ENCODE measurements around the gene MINDY4.
"Not testable (repeated sequence)": the region's sequence is repeated elsewhere in the genome, so short reads cannot be mapped to it uniquely, and the experiment has no call there.

MINDY4 gene

GRCh38 chr7:30804078-30804661, 33.0 kb downstream of the MINDY4 start:
- DNase-seq (ENCODE audit: low read depth, low spot score) = no peak

- no peak for DNase-seq (ENCODE audit: low read depth, low spot score)
Observed at GRCh38 chr7:30805081-30805691, 34.0 kb downstream of the MINDY4 start.

GRCh38 chr7:30805931-30806330, 34.7 kb downstream of the MINDY4 start:
- no peak for DNase-seq (ENCODE audit: low read depth, low spot score)

GRCh38 chr7:30807477-30807876, 36.3 kb downstream of the MINDY4 start:
- DNase-seq (ENCODE audit: low read depth, low spot score) = not testable (repeated sequence)

GRCh38 chr7:30807941-30808340, 36.7 kb downstream of the MINDY4 start:
- not testable (repeated sequence) for DNase-seq (ENCODE audit: low read depth, low spot score)

- DNase-seq (ENCODE audit: low read depth, low spot score) = no peak
Observed at GRCh38 chr7:30810986-30811385, 39.8 kb downstream of the MINDY4 start.

- no peak for DNase-seq (ENCODE audit: low read depth, low spot score)
Observed at GRCh38 chr7:30812676-30813075, 41.5 kb downstream of the MINDY4 start.

- no peak for DNase-seq (ENCODE audit: low read depth, low spot score)
Observed at GRCh38 chr7:30813466-30813865, 42.2 kb downstream of the MINDY4 start.

- DNase-seq (ENCODE audit: low read depth, low spot score) = no peak
Observed at GRCh38 chr7:30814700-30815387, 43.6 kb downstream of the MINDY4 start.

- no peak for DNase-seq (ENCODE audit: low read depth, low spot score)
Observed at GRCh38 chr7:30815388-30815854, 44.2 kb downstream of the MINDY4 start.

GRCh38 chr7:30815951-30816644, 44.9 kb downstream of the MINDY4 start:
- DNase-seq (ENCODE audit: low read depth, low spot score) = no peak

- no peak for DNase-seq (ENCODE audit: low read depth, low spot score)
Observed at GRCh38 chr7:30816645-30817370, 45.6 kb downstream of the MINDY4 start.

GRCh38 chr7:30817371-30817767, 46.2 kb downstream of the MINDY4 start:
- DNase-seq (ENCODE audit: low read depth, low spot score) = no peak

GRCh38 chr7:30824821-30825720, 53.9 kb downstream of the MINDY4 start:
- no peak for DNase-seq (ENCODE audit: low read depth, low spot score)

- no peak for DNase-seq (ENCODE audit: low read depth, low spot score)
Observed at GRCh38 chr7:30826181-30826580, 55.0 kb downstream of the MINDY4 start.

- DNase-seq (ENCODE audit: low read depth, low spot score) = no peak
Observed at GRCh38 chr7:30828591-30828990, 57.4 kb downstream of the MINDY4 start.

- no peak for DNase-seq (ENCODE audit: low read depth, low spot score)
Observed at GRCh38 chr7:30829471-30829870, 58.3 kb downstream of the MINDY4 start.

GRCh38 chr7:30831227-30831626, 60.0 kb downstream of the MINDY4 start:
- DNase-seq (ENCODE audit: low read depth, low spot score) = no peak

GRCh38 chr7:30831936-30832335, 60.7 kb downstream of the MINDY4 start:
- DNase-seq (ENCODE audit: low read depth, low spot score) = no peak

GRCh38 chr7:30834017-30834674, 62.9 kb downstream of the MINDY4 start:
- DNase-seq (ENCODE audit: low read depth, low spot score) = not testable (repeated sequence)

Data from iPS DF 19.7 (cell line).